ENCODE results near the gene RAB14.

The RAB14 gene

DNA sequence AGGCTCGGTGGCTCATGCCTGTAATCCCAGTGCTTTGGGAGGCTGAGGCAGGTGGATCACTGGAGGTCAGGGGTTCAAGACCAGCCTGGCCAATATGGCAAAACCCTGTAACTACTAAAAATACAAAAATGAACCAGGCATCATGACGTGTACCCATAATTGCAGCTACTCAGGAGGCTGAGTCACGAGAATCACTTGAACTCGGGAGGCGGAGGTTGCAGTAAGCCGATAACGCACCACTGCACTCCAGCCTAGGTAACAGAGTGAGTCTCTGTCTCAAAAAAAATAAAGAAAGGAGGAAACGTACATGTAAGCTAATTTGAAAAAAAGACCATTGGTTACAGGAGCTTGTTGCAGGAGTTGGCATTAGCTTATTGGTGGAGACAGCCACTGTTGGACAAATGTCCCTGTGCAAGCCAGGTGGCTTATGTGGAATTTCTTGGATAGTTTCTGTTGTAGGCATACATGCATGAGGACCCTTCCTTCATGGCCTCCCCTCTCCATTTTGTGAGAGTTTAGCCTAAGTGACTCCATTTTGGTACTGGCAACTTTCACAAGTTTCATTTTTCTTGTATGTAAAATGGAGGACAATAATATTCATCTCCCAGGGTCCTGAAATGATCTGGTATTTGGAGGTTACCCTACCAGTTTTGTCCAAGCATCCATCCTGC, 16.8 kb upstream of the RAB14 start:
- no peak for DNase-seq

DNA sequence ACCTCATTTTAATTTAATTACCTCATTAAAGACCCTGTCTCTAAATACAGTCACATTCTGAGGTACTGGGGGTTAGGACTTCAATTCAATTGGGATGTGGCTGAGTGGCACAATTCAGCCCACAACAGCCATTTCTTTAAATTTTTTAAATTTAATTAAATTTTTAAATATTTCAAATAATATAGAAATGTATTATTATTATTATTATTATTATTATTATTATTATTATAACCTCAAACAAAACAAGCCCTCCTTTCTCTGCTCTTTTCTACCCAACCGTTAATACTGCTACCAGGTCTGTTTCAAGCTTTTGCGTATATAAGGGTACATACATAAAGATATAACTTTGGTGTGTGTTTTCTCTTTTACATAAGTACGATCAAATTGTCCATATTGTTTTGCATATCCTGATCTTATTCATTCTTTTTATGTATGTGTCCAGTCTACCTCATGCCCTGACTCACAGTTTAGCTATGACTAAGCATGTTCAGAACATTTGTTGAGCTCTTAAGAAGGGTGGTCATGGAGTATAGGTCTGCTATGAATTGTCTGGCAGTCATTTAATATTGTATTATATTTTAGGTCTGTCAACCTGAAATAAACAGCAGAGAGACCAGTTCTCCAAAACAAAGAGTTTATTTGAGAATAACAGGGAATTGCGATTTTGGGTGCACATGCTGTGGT, 16.1 kb upstream of the RAB14 start:
- DNase-seq = no peak

- DNase-seq = no peak
These were observed 14.7 kb upstream of the RAB14 start for GRCh38 chr9:121216271-121216805.

- no peak for DNase-seq
These were observed 12.3 kb upstream of the RAB14 start for GRCh38 chr9:121214005-121214404.

DNA sequence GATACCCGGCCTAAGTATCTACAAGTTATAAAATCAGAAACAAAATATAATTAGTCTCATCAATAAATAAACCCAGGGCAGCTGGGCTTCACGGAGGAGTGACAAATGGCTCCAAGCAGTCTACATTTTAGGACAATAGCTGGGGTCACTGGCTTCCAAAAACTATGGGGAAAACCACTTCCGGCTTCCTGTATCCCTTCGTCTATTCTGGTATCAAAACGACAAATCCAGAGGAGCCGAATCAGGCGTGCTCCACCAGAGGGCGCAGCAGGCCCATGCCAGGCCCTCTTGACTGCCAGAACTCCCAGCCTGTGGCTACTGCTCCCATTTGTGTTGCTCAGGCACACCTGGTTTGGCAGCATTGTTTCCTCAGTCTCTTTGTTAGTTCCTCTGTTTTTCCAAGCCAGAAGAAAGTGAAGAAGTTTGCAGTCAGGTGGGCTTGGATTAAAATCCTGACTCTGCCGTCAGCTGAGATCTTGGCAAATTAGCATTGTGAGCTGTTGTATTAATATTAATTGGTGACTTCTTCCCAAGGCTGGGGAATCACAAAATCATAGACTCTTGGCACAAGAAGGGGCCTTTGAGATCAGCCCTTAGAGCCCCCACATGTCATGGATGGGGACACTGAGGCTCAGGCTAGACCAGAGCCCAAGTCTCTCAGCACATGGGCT, 11.6 kb upstream of the RAB14 start:
- DNase-seq = peak; percentile 83 to 85

DNA sequence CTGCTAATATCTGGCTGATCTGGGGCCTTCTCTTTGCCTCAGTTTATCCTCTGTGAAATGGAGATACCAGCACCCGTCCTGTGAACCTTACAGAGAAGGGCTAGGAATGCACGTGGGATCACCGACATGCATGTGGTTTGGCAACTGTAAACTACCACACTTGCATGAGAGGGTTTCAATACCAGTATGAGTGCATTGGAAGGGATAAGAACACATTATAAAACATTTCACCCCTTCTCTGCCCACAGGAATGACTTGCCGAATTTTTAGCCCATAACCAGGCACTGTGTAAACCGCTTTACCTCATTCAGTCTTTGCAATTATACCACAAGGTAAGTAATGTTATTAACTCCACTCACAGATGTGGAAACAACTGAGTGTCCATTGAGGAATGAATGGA, 8.9 kb upstream of the RAB14 start:
- DNase-seq = no peak

DNA sequence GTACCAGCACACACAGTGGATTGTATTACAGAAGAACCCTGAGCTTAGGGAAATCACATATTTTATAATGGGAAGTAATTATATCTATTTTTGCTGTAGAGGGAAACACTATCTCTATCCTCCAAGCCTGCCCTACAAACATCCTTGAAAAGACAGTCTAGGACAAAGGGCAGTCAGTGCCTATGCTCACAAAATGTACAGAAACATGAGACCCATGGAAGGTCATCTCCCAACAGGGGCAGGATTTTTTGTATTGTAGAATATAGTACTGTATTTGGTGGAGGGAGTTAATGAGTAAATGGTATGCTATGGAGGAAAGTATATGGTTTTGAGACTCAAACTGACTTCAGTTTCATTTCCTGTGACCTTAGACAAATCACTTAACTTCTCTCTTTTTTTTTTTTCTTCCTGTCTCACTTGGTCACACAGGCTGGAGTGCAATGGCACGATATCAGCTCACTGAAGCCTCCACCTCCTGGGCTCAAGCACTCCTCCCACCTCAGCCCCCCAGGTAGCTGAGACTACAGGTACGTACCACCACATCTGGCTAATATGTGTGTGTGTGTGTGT, 5.8 kb upstream of the RAB14 start:
- DNase-seq = no peak

GRCh38 chr9:121206516-121207370, 5.1 kb upstream of the RAB14 start:
- no peak for DNase-seq

- DNase-seq = no peak
These were observed 2.9 kb upstream of the RAB14 start for GRCh38 chr9:121204611-121205010.

GRCh38 chr9:121204121-121204520, 2.5 kb upstream of the RAB14 start:
- no peak for DNase-seq

- DNase-seq = peak; percentile 52 to 64
These were observed 478 bp downstream of the RAB14 start for GRCh38 chr9:121201045-121201737.

- DNase-seq = no peak
These were observed 1.3 kb downstream of the RAB14 start for GRCh38 chr9:121200356-121200755.

DNA sequence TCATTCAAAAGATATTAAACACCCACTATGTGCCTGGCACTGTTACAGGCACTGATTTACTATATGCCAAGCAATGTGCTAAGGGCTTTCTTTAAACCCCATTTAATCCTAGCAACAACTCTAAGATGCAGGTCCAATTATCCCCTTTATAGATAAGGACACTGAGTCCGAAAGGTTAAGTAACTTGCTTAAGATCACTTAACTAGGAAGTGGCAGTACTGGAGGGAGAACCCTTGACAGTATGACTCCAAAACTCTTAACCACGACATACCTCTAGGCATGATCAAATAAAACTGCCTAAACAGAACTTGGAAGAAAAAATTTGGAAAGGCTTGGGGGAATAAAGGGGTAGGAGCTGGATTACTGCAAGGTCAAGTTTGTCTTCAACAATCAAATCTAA, 1.7 kb downstream of the RAB14 start:
- DNase-seq = no peak

- no peak for DNase-seq
These were observed 3.1 kb downstream of the RAB14 start for GRCh38 chr9:121198512-121199042.

DNA sequence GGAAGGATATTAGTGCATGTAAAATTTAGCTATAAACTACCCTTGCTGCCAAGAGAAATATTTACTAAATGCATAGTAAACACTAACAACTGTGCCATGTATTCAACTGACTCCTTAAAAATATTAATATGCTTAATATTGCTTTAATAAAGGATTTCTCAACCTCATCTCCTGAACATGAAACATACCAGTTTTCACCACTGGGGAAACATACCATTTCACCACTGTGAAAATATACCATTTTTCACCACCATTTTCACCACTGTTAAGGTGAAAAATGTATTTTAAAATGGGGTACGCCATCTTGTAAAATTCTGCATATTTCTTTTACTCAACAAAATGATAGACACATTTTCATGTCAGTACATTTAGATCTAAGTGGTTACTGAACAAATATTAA, 4.5 kb downstream of the RAB14 start:
- no peak for DNase-seq

- no peak for DNase-seq
These were observed 5.3 kb downstream of the RAB14 start for GRCh38 chr9:121196389-121196788.

- no peak for DNase-seq
These were observed 6.9 kb downstream of the RAB14 start for GRCh38 chr9:121194730-121195129.

GRCh38 chr9:121192959-121193640, 8.6 kb downstream of the RAB14 start:
- DNase-seq = no peak

GRCh38 chr9:121192518-121192917, 9.2 kb downstream of the RAB14 start:
- DNase-seq = no peak

DNA sequence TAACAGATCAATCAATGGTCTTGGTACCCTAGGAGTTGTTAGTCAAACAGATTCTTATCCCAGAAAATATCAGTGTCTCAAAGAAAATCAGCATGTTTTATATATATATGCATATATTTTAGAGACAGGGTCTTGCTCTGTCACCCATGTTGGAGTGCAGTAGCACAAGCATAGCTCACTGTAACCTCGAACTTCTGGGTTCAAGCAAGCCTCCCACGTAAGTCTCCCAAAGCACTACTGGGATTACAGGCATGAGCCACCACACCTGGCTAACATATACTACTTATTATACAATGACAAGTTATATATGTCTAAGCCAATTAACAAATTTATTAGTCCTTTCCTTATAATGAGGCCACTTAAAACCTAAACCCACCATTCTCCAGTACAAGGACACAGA, 10.4 kb downstream of the RAB14 start:
- DNase-seq = no peak

GRCh38 chr9:121189660-121190059, 12.0 kb downstream of the RAB14 start:
- no peak for DNase-seq

All from activated T-cell treated with anti-CD3 and anti-CD28 coated beads, Interleukin-2, amount 50 U/mL, for 48 hours (primary cell).